DMS 273 treated with DMSO at 0.1 percent for 48 hours (cell line): Measurements from ENCODE around the gene FER1L5.

Experiments
- DNase-seq: peaks from one replicate; lab custom pipeline; 2025; lab: John Stamatoyannopoulos, UW

The FER1L5 gene

GRCh38 chr2:96747061-96747617, 104.6 kb downstream of the FER1L5 start:
- DNase-seq = no peak

DNA sequence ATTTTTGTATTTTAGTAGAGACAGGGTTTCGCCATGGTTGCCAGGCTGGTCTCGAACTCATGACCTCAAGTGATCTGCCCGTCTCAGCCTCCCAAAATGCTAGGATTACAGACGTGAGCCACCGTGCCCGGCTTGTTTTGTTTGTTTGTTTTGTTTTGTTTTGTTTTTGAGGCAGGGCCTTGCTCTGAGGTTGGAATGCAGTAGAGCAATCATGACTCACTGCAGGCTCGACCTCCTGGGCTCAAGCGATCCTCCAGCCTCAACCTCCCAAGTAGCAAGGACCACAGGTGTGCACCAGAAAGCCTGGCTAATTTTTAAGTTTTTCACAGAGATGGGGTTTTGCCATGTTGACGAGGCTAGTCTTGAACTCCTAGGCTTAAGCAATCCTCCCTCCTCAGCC, 109.2 kb downstream of the FER1L5 start:
- no peak for DNase-seq

- no peak for DNase-seq
These were observed 111.2 kb downstream of the FER1L5 start for GRCh38 chr2:96753661-96754282.

DNA sequence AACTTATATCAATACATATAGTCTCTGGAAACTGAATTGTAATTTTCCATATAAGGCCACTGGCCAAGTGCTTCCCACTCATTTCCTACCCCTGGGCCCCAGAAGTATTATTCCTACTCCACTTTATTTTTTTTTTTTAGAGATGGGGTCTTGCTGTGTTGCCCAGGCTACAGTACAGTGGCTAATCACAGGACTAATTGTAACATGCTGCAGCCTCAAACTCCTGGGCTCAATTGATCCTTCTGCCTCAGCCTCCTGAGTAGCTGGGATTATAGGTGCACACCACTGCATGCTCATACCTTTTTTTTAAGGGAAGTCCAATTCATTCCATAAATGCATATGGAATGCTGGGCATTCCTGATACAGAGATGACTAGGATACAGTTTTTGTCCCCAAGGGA, 111.8 kb downstream of the FER1L5 start:
- no peak for DNase-seq
